SU-DHL-6 (cell line): Measurements from ENCODE around the gene AKIRIN1.

ENCODE experiments used
- EZH2phosphoT487 ChIP-seq: fragments of 200-600 bp; sonication (generic), shearing (Covaris generic); conservative IDR thresholded peaks from 2 replicates; pipeline ENCODE4 v1.6.1; 2018; ENCODE audit warnings: mild to moderate bottlenecking, antibody characterized with exemption, low read length, moderate library complexity, mixed read lengths
- TF ChIP-seq, protein P1 (sequence below): fragments of 200-600 bp; sonication (generic); IDR thresholded peaks from one replicate; pipeline ENCODE4 v1.5.1; 2017; ENCODE audit warnings: antibody characterized with exemption, mild to moderate bottlenecking, low read length, moderate library complexity; ENCODE audit not compliant: insufficient read depth, poor library complexity, severe bottlenecking

DNA sequence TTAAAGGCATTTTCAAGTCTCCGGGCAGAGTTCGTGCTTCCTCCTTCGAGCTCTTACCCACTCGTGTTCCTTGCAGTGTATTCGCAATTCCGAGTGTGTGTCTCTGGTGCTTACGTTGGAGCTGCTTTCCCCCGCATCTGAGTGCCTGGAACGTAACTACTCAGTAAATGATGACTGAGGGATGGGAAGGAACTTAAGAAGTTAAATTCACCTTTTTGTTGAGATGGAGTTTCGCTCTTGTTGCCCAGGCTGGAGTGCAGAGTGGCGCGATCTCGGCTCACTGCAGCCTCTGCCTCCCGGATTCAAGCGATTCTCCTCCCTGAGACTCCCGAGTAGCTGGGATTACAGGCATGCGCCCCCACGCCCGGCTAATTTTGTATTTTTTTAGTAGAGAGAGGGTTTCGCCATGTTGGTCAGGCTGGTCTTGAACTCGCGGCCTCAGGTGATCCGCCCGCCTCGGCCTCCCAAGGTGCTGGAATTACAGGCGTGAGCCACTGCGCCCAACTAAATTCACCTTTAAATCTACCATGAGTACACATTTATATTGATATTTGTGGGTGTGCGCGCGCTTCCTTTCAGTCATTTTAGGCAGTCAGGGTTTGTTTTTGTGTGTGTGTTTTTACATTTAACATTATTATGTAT, 35.9 kb downstream of the AKIRIN1 start:
- TF ChIP-seq, protein P1, sequence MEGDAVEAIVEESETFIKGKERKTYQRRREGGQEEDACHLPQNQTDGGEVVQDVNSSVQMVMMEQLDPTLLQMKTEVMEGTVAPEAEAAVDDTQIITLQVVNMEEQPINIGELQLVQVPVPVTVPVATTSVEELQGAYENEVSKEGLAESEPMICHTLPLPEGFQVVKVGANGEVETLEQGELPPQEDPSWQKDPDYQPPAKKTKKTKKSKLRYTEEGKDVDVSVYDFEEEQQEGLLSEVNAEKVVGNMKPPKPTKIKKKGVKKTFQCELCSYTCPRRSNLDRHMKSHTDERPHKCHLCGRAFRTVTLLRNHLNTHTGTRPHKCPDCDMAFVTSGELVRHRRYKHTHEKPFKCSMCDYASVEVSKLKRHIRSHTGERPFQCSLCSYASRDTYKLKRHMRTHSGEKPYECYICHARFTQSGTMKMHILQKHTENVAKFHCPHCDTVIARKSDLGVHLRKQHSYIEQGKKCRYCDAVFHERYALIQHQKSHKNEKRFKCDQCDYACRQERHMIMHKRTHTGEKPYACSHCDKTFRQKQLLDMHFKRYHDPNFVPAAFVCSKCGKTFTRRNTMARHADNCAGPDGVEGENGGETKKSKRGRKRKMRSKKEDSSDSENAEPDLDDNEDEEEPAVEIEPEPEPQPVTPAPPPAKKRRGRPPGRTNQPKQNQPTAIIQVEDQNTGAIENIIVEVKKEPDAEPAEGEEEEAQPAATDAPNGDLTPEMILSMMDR = no peak
- TF ChIP-seq EZH2phosphoT487 = no peak
